Stomach smooth muscle (tissue), 2 donors: Measurements from ENCODE around the gene MYDGF.

Source experiments
- H3K27ac ChIP-seq: one replicate; pipeline ENCODE4 v1.7.0; 2013; ENCODE audit warnings: mild to moderate bottlenecking, low read length, inconsistent platforms
- H3K27me3 ChIP-seq, 2 donors: one replicate each; pipeline ENCODE4 v1.7.0; 2013; ENCODE audit warnings: low read length in 2 of 2; ENCODE audit not compliant: insufficient read depth in 2 of 2, control insufficient read depth in 1 of 2
- H3K36me3 ChIP-seq, 2 donors: one replicate each; pipeline ENCODE4 v1.7.0; 2013; ENCODE audit warnings: low read length in 2 of 2; ENCODE audit not compliant: control insufficient read depth in 2 of 2, insufficient read depth in 2 of 2
- H3K4me1 ChIP-seq: one replicate; pipeline ENCODE4 v1.7.0; 2013; ENCODE audit warnings: low read length; ENCODE audit not compliant: control insufficient read depth, insufficient read depth
- H3K4me3 ChIP-seq, 2 donors: one replicate each; pipeline ENCODE4 v1.7.0; 2013; ENCODE audit warnings: low read length in 2 of 2
- H3K9ac ChIP-seq, 2 donors: one replicate each; pipeline ENCODE4 v1.7.0; 2013; ENCODE audit warnings: low read length in 2 of 2, mild to moderate bottlenecking in 1 of 2
- H3K9me3 ChIP-seq, 2 donors: one replicate each; pipeline ENCODE4 v1.7.0; 2013; ENCODE audit warnings: low read length in 2 of 2; ENCODE audit not compliant: control insufficient read depth in 2 of 2
- donor health status: healthy.
- donor health status: Pancreatic carcinoma.

Gene MYDGF

GRCh38 chr19:4640247-4641000, 29.7 kb downstream of the MYDGF start:
- peak overlapping the region; percentile 97 for H3K27ac ChIP-seq
- peak overlapping the region; percentile 98 to 99 for H3K9ac ChIP-seq
- no peaks in the 10 kb centered on the region for H3K36me3 ChIP-seq
- H3K4me3 ChIP-seq: peak overlapping the region; percentile 98 to 99
- H3K27me3 ChIP-seq: no peaks in the 10 kb centered on the region
- no peaks in the 10 kb centered on the region for H3K9me3 ChIP-seq
- H3K4me1 ChIP-seq: peaks cover 38% of the 10 kb centered on the region

GRCh38 chr19:4639531-4640246, 30.5 kb downstream of the MYDGF start:
- Histone ChIP-seq H3K4me1 (peaks cover 38% of the 10 kb centered on the region), H3K36me3 (no peaks in the 10 kb centered on the region), H3K27ac (peak overlapping the region; percentile 97), H3K9me3 (no peaks in the 10 kb centered on the region), H3K27me3 (no peaks in the 10 kb centered on the region), H3K9ac (peak overlapping the region; percentile 98 to 99), H3K4me3 (peak overlapping the region; percentile 98 to 99)

DNA sequence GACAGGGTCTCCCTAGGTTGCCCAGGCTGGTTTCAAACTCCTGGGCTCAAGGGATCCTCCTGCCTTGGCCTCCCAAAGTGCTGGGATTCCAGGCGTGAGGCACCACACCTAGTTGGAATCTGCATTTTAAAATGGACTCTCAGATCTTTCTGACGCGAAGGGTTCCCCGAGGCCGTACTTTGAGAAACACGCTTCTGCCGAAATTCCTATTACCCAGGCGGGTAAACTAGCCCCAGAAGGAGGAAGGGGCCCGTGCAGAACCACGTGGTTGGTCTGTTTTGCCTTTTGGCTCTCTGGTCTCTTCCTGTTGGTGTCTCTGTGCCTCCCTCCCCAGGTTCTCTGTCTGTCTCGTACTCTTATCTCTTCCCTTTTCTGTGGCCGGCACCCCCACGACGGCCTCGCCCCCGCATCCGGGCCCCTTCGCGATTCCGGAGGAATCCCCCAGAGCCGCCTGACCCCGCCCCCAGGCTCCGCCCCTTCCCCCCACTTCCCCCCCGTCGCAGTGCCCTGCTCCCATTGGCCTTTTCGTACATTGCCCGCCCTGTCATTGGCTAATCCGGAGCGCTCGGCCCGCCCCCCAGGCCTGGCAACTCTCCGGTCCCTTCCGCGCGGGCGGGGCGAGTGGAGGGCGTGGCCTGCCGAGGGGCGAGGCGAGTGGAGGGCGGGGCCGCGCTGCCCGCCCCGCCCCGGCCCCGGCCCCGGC, 31.2 kb downstream of the MYDGF start, which contains the start of gene TNFAIP8L1:
Gene TNFAIP8L1 (plus strand): TSS at position 689 of the 703 bp plus-strand sequence. CDS start 12,354 bp downstream, outside the sequence.
- H3K9me3 ChIP-seq: no peaks in the 10 kb centered on the region
- H3K27me3 ChIP-seq: no peaks in the 10 kb centered on the region
- H3K4me3 ChIP-seq: peak within 1 kb of the TSS; percentile 98 to 99
- peaks cover 38% of the 10 kb centered on the region for H3K4me1 ChIP-seq
- no peaks in the 10 kb centered on the region for H3K36me3 ChIP-seq
- H3K27ac ChIP-seq: peak within 1 kb of the TSS; percentile 97
- H3K9ac ChIP-seq: peak within 1 kb of the TSS; percentile 98 to 99

DNA sequence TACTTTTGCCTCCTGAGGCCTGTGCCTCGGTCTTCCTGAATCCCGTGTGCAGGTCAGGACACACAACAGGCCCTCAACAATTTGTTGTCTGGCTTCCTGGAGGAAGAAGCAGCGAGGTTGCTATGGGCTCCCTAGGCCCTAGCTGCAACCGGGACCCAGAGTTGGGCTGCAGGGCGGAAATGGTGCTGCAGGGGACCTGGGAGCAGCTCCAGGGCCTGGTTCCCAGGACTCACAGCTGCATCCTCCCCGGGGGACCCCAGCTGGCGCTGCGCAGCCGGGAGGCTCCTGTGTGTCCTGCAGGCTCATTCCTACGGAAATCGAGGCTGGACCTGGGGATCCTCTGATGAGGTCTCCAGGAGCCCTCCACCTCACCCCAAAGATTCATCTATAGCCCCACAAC, 31.8 kb downstream of the MYDGF start:
- no peaks in the 10 kb centered on the region for H3K9me3 ChIP-seq
- peaks cover 37% of the 10 kb centered on the region for H3K4me1 ChIP-seq
- no peak overlapping the region for H3K4me3 ChIP-seq
- peak overlapping the region in 1 of 2 donors; percentile 29 for H3K9ac ChIP-seq
- no peak overlapping the region for H3K27ac ChIP-seq
- no peaks in the 10 kb centered on the region for H3K36me3 ChIP-seq
- no peaks in the 10 kb centered on the region for H3K27me3 ChIP-seq

DNA sequence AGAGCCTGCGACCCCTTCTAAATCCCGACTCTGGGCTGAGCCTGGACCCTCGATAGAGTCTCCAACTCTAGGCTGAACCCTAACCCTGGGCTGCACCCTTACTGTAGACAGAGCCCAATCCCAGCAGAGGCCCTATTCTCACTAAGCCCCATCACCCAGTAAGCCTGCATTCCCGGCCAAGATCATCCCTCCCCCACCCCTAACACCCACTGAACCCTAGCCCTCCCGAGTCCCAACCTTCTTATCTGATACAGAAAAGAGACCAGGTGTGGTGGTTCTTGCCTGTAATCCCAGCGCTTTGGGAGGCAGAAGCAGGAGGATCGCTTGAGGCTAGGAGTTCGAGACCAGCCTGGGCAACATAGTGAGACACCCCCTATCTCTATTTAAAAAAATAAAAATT, 33.4 kb downstream of the MYDGF start:
- peaks cover 35% of the 10 kb centered on the region for H3K4me1 ChIP-seq
- peak overlapping the region; percentile 52 to 76 for H3K4me3 ChIP-seq

GRCh38 chr19:4636151-4636717, 33.9 kb downstream of the MYDGF start:
- H3K27me3 ChIP-seq: no peaks in the 10 kb centered on the region
- peak overlapping the region; percentile 73 to 78 for H3K9ac ChIP-seq
- peak overlapping the region; percentile 75 to 76 for H3K4me3 ChIP-seq
- H3K27ac ChIP-seq: no peak overlapping the region
- H3K9me3 ChIP-seq: no peaks in the 10 kb centered on the region
- H3K4me1 ChIP-seq: peaks cover 31% of the 10 kb centered on the region
- H3K36me3 ChIP-seq: no peaks in the 10 kb centered on the region

More for the DNA sequence above, 33.4 kb downstream of the MYDGF start:
- Histone ChIP-seq H3K36me3 (no peaks in the 10 kb centered on the region), H3K27me3 (no peaks in the 10 kb centered on the region), H3K9ac (peak overlapping the region; percentile 68 to 78), H3K9me3 (no peaks in the 10 kb centered on the region), H3K27ac (no peak overlapping the region)

DNA sequence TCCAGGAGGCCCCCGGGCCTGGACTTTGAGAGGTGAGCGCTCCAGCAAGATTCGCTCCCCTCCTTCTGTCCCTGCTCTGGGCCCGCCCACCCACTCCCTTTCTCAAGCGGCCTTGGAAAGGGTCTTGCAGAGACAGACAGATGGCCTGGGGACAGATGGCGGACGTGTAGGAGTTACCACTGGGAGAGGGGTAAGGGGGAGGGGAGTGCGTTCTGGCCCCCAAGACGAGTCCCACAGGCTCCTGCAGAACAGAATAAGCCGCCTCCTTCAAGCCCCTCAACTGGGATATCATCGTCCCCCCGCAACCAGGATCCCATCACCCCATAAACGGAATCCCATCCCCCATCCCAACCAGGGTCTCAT, 34.4 kb downstream of the MYDGF start:
- H3K4me1 ChIP-seq: peaks cover 26% of the 10 kb centered on the region
- peak overlapping the region; percentile 75 to 76 for H3K4me3 ChIP-seq
- no peaks in the 10 kb centered on the region for H3K27me3 ChIP-seq
- H3K36me3 ChIP-seq: no peaks in the 10 kb centered on the region
- H3K27ac ChIP-seq: no peak overlapping the region
- H3K9ac ChIP-seq: peak overlapping the region; percentile 73 to 78
- H3K9me3 ChIP-seq: no peaks in the 10 kb centered on the region

DNA sequence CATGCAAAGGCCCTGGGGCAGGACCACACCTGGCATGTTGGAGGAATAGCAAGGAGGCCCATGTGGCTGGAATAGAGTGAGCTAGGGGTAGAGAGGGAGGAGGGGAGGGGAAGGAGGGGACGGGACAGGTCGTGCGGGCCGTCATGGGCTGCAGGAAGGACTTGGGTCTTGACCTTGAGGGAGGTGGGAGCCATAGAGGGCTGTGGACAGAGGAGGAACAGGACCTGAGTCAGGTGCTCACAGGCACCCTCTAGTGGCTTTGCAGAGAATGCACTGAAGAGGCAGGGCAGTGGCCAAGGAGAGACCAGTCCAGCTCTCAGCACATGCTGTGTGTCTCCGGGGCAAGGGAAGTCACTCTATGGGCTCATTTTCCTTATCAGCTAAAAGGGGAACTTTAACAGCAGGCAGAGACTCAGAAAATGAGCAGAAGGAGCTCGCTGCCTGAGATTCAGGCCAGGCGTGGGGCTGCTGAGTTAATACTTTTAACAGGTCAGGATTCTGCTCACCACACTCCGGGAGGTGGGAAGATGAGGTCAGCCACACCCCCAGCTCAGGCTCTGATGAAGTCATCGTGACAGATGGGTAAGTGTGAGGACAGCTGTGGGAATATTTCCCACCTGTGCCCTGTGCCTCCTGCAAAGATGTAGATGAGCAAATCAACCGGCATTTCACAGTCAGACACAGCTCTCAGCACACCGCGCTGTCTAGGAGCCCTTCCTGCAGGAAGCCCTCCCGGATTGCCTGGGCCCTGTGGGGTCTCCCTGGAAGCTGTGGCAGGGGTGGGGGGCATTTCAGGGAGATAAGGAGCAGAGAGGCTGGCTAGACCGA, 36.8 kb downstream of the MYDGF start:
- Histone ChIP-seq H3K4me3 (no peak overlapping the region), H3K9ac (no peak overlapping the region), H3K27ac (no peak overlapping the region), H3K9me3 (no peaks in the 10 kb centered on the region), H3K36me3 (no peaks in the 10 kb centered on the region), H3K27me3 (no peaks in the 10 kb centered on the region), H3K4me1 (peaks cover 11% of the 10 kb centered on the region)

DNA sequence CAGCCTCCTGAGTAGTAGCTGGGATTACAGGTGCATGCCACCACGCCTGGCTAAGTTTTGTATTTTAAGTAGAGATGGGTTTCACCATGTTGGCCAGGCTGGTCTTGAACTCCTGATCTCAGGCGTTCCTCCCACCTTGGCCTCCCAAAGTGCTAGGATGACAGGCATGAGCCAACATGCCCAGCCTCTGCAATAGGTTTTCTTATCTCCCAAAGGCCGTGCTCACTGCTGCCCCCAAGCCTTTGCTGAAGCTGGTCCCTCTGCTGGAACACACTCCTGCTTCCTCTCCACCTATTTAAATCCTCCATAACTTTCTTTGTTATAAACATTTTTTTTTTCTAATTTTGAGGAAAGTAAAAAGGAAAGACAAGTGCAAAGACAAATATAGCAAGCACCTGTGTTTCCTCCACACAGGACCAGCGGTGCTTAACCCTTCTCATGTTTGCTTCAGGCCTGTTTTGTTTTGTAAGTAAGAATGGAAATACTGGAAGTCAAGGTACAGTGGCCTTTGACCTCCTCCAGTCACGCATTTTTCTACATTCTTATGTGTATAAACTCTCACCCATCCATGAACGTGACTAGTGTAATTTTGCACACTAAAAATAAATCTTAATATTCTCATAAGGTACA, 45.3 kb downstream of the MYDGF start:
- H3K9ac ChIP-seq: no peak overlapping the region
- H3K27ac ChIP-seq: no peak overlapping the region
- no peaks in the 10 kb centered on the region for H3K4me1 ChIP-seq
- H3K36me3 ChIP-seq: no peaks in the 10 kb centered on the region
- H3K4me3 ChIP-seq: no peak overlapping the region
- H3K9me3 ChIP-seq: no peaks in the 10 kb centered on the region
- peaks cover 10 to 11% of the 10 kb centered on the region in 2 donors for H3K27me3 ChIP-seq
